RWPE2 (cell line): ENCODE measurements around the gene PAPPA.

Experiments
- ATAC-seq: fragments of 200-7000 bp; cut with Tn5 transposase; 3 replicates; pipeline ENCODE4 v1.9.1; 2021; ENCODE audit warnings: low read depth
- DNase-seq: peaks from one replicate; pipeline ENCODE4 v3.0.0-alpha.2; 2020; ENCODE audit warnings: low spot score
- H3K27ac ChIP-seq: fragments of 450-650 bp; 2 replicates; pipeline ENCODE4 v1.5.1; 2017; ENCODE audit warnings: mild to moderate bottlenecking; ENCODE audit not compliant: poor library complexity, severe bottlenecking
- H3K27me3 ChIP-seq: fragments of 250-450 bp; sonication (Bioruptor Pico); 2 replicates; pipeline ENCODE4 v1.5.1; 2021; ENCODE audit warnings: mild to moderate bottlenecking, moderate library complexity; ENCODE audit not compliant: insufficient read depth, poor library complexity, severe bottlenecking
- H3K36me3 ChIP-seq: fragments of 250-450 bp; sonication (Bioruptor Pico); 2 replicates; pipeline ENCODE4 v1.5.1; 2020; ENCODE audit warnings: low read depth, mild to moderate bottlenecking, moderate library complexity
- H3K4me1 ChIP-seq: fragments of 250-450 bp; sonication (Bioruptor Pico); 2 replicates; pipeline ENCODE4 v1.5.1; 2021; ENCODE audit warnings: mild to moderate bottlenecking, moderate library complexity; ENCODE audit not compliant: insufficient read depth, poor library complexity, severe bottlenecking
- H3K4me3 ChIP-seq: fragments of 250-450 bp; sonication (Bioruptor Pico); 2 replicates; pipeline ENCODE4 v1.5.1; 2021; ENCODE audit warnings: mild to moderate bottlenecking, moderate library complexity; ENCODE audit not compliant: severe bottlenecking
- H3K9me3 ChIP-seq: fragments of 250-450 bp; sonication (Bioruptor Pico); 2 replicates; pipeline ENCODE4 v1.5.1; 2021; ENCODE audit warnings: mild to moderate bottlenecking, moderate library complexity; ENCODE audit not compliant: severe bottlenecking
- TF ChIP-seq, protein P1 (sequence below): fragments of 450-650 bp; IDR thresholded peaks from one replicate; pipeline ENCODE4 v1.5.1; 2017; ENCODE audit warnings: mild to moderate bottlenecking, moderate library complexity; ENCODE audit not compliant: poor library complexity, severe bottlenecking

PAPPA gene

GRCh38 chr9:116278326-116278725 lies 124.7 kb downstream of the PAPPA start:
- H3K4me1 ChIP-seq: no peaks in the 10 kb centered on the region
- H3K27ac ChIP-seq: no peak overlapping the region
- no peak overlapping the region for H3K4me3 ChIP-seq
- no peaks in the 10 kb centered on the region for H3K36me3 ChIP-seq
- ATAC-seq (no peak), DNase-seq (no peak)
- TF ChIP-seq, protein P1, sequence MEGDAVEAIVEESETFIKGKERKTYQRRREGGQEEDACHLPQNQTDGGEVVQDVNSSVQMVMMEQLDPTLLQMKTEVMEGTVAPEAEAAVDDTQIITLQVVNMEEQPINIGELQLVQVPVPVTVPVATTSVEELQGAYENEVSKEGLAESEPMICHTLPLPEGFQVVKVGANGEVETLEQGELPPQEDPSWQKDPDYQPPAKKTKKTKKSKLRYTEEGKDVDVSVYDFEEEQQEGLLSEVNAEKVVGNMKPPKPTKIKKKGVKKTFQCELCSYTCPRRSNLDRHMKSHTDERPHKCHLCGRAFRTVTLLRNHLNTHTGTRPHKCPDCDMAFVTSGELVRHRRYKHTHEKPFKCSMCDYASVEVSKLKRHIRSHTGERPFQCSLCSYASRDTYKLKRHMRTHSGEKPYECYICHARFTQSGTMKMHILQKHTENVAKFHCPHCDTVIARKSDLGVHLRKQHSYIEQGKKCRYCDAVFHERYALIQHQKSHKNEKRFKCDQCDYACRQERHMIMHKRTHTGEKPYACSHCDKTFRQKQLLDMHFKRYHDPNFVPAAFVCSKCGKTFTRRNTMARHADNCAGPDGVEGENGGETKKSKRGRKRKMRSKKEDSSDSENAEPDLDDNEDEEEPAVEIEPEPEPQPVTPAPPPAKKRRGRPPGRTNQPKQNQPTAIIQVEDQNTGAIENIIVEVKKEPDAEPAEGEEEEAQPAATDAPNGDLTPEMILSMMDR: no peak
- H3K9me3 ChIP-seq: no peaks in the 10 kb centered on the region
- no peaks in the 10 kb centered on the region for H3K27me3 ChIP-seq

DNA sequence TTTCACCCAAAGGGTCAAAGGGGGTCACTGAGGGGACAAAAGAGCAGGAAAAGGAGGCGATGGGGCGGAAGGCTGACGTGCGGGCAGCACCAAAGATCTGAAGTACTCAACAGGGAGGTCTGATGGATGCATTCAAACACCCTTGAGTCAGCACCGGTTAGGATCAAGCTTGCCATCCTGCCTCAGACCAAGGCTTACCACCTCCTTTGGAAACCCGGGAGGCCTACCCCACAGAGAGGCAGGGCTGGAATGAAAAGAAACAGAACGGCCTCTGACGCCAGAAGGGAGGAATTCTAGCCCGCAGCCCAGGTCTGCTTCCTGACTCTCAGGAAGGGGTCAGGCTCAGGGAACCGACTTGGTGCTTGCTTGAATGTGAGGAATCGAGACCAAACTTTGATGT lies 125.6 kb downstream of the PAPPA start:
- no peaks in the 10 kb centered on the region for H3K27me3 ChIP-seq
- H3K4me1 ChIP-seq: no peaks in the 10 kb centered on the region
- ATAC-seq: no peak
- TF ChIP-seq, protein P1: no peak
- DNase-seq: no peak
- H3K9me3 ChIP-seq: no peaks in the 10 kb centered on the region
- no peak overlapping the region for H3K4me3 ChIP-seq
- no peaks in the 10 kb centered on the region for H3K36me3 ChIP-seq
- no peak overlapping the region for H3K27ac ChIP-seq

GRCh38 chr9:116280529-116280928 lies 126.9 kb downstream of the PAPPA start:
- H3K4me1 ChIP-seq: no peaks in the 10 kb centered on the region
- no peak for DNase-seq
- H3K9me3 ChIP-seq: no peaks in the 10 kb centered on the region
- H3K27ac ChIP-seq: no peak overlapping the region
- no peaks in the 10 kb centered on the region for H3K27me3 ChIP-seq
- TF ChIP-seq, protein P1: no peak
- no peak for ATAC-seq
- no peaks in the 10 kb centered on the region for H3K36me3 ChIP-seq
- H3K4me3 ChIP-seq: no peak overlapping the region

DNA sequence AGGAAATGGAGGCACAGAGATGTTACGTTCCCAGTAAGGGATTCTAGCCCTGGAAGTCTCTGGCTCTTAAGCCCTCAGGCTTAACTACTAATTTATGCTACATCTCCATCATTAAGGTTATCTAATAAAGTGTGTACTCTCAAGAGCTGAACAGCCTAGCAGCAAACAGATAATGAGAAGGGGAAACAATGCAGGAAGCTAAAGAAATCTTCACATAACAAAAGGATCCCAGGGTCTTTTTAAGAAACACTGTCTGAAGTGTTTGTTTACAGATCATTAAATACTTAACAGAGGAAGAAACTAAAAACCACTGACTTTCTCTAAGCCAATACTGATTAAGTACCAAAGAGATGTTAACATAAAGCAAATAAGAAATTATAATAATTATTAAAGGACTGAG lies 129.0 kb downstream of the PAPPA start:
- Histone ChIP-seq H3K4me1 (no peaks in the 10 kb centered on the region), H3K4me3 (no peak overlapping the region), H3K27me3 (no peaks in the 10 kb centered on the region), H3K27ac (no peak overlapping the region), H3K9me3 (no peaks in the 10 kb centered on the region), H3K36me3 (no peaks in the 10 kb centered on the region)
- DNase-seq (no peak), ATAC-seq (no peak)
- TF ChIP-seq, protein P1: no peak

DNA sequence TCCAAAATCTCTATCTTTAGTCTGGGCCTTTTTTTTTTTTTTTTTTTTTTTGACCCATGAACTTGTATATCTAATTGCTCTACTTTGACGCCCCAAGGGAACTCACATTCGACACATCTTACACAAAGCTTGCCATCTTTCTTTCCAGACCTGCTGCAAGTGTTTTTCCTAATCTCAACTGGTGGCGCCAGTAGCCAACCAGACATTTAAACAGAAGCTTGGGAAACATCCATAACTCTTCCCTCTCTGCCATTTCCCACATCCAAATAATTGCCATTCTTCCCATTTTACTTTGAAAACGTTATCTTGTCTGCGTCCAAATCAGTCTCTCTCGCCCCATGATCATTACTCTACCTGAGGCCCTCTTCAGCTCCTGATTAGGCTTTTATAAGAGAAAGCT lies 130.9 kb downstream of the PAPPA start:
- H3K4me3 ChIP-seq: no peak overlapping the region
- ATAC-seq (no peak), DNase-seq (no peak)
- no peaks in the 10 kb centered on the region for H3K9me3 ChIP-seq
- H3K4me1 ChIP-seq: peaks cover 5% of the 10 kb centered on the region
- H3K36me3 ChIP-seq: no peaks in the 10 kb centered on the region
- H3K27ac ChIP-seq: no peak overlapping the region
- TF ChIP-seq, protein P1: no peak
- no peaks in the 10 kb centered on the region for H3K27me3 ChIP-seq
